H1 (cell line): ENCODE measurements around the gene NKAPD1. TPM values are rescaled to one million over a fixed set of nuclear protein-coding genes. Genes with fewer than 3 reads are reported as not detected.

Experiments
- CTCF ChIA-PET: fragments of 300-600 bp; sonication (Branson Sonifier 250); formaldehyde crosslinking; loops from one replicate; lab custom pipeline; 2021; ENCODE audit not compliant: partially characterized antibody; lab: Charles Lee
- POLR2A ChIA-PET: fragments of 300-600 bp; sonication (Branson Sonifier 250); formaldehyde crosslinking; loops from one replicate; lab custom pipeline; 2021; ENCODE audit warnings: inconsistent platforms; ENCODE audit not compliant: partially characterized antibody; lab: Charles Lee
- DNase-seq, 2 experiments: peaks; one replicate each; pipeline versions ENCODE4 v3.0.0 to v3.0.0-alpha.2; 2010 to 2022; ENCODE audit warnings: low spot score in 2 of 2, low read depth in 1 of 2, mixed read lengths in 1 of 2
- FAIRE-seq: peaks from 2 replicates; lab custom pipeline; 2011; peaks lifted over from hg19 to GRCh38; lab: Jason Lieb, UNC
- H2AFZ ChIP-seq: 2 replicates; pipeline ENCODE4 v1.8.1; 2012; ENCODE audit warnings: low read length, inconsistent platforms
- H2AK5ac ChIP-seq: 2 replicates; pipeline ENCODE4 v1.6.1; 2013; ENCODE audit warnings: low read depth, low read length
- H2BK120ac ChIP-seq: replicated peaks from 2 replicates; pipeline ENCODE3; 2013; ENCODE audit warnings: low read depth, low read length, inconsistent platforms
- H2BK12ac ChIP-seq: 2 replicates; pipeline ENCODE4 v1.6.1; 2013; ENCODE audit warnings: low read depth, low read length
- H2BK15ac ChIP-seq: 2 replicates; pipeline ENCODE4 v1.6.1; 2013; ENCODE audit warnings: low read length
- H2BK20ac ChIP-seq: 2 replicates; pipeline ENCODE4 v1.6.1; 2013; ENCODE audit warnings: low read length
- H2BK5ac ChIP-seq: 2 replicates; pipeline ENCODE4 v1.6.1; 2013; ENCODE audit warnings: low read depth, low read length
- H3K14ac ChIP-seq: 2 replicates; pipeline ENCODE4 v1.6.1; 2013; ENCODE audit warnings: inconsistent platforms; ENCODE audit not compliant: insufficient read length
- H3K18ac ChIP-seq: 2 replicates; pipeline ENCODE4 v1.6.1; 2013; ENCODE audit warnings: low read length; ENCODE audit errors: extremely low read depth
- H3K23ac ChIP-seq: 2 replicates; pipeline ENCODE4 v1.6.1; 2013; ENCODE audit warnings: inconsistent platforms; ENCODE audit not compliant: insufficient read length
- H3K23me2 ChIP-seq: 2 replicates; pipeline ENCODE4 v1.6.1; 2013; ENCODE audit warnings: low read depth, low read length
- H3K27ac ChIP-seq: 2 replicates; pipeline ENCODE4 v1.6.1; 2011; ENCODE audit warnings: low read depth, low read length, inconsistent platforms
- H3K27me3 ChIP-seq, 4 experiments: replicated peaks in 1 of 4; 1 replicate in 1 of 4; 2 replicates in 3 of 4; pipeline versions ENCODE4 v1.6.1 to v1.8.1; 2011 to 2013; ENCODE audit warnings: low read length in 3 of 4, mild to moderate bottlenecking in 3 of 4, inconsistent platforms in 2 of 4, mixed read lengths in 2 of 4, moderate library complexity in 1 of 4; ENCODE audit not compliant: control insufficient read depth in 3 of 4, insufficient read depth in 3 of 4; ENCODE audit errors: extremely low read depth in 1 of 4
- H3K36me3 ChIP-seq, 4 experiments: 2 replicates each; pipeline versions ENCODE4 v1.6.1 to v1.8.1; 2011 to 2013; ENCODE audit warnings: mild to moderate bottlenecking in 4 of 4, low read length in 3 of 4, moderate library complexity in 2 of 4, control low read depth in 1 of 4, inconsistent platforms in 1 of 4; ENCODE audit not compliant: insufficient read depth in 4 of 4, control insufficient read depth in 2 of 4
- H3K4ac ChIP-seq: replicated peaks from 2 replicates; pipeline ENCODE3; 2013; ENCODE audit warnings: low read length, low read depth, mixed read lengths, inconsistent platforms; ENCODE audit not compliant: insufficient read length
- H3K4me1 ChIP-seq, 4 experiments: replicated peaks in 1 of 4; 1 replicate in 1 of 4; 2 replicates in 3 of 4; pipeline versions ENCODE4 v1.6.1 to v1.8.1; 2011 to 2013; ENCODE audit warnings: low read length in 3 of 4, inconsistent platforms in 2 of 4, mixed read lengths in 1 of 4; ENCODE audit not compliant: insufficient read depth in 4 of 4, control insufficient read depth in 3 of 4
- H3K4me2 ChIP-seq, 2 experiments: 2 replicates each; pipeline versions ENCODE4 v1.6.1 to v1.8.1; 2011 to 2013; ENCODE audit warnings: low read depth in 2 of 2, low read length in 2 of 2, control low read depth in 1 of 2, inconsistent platforms in 1 of 2, mild to moderate bottlenecking in 1 of 2; ENCODE audit not compliant: insufficient read depth in 1 of 2
- H3K4me3 ChIP-seq, 4 experiments: fragments of 200-600, 300-600 bp in 1 of 4; sonication (generic), shearing (Covaris generic), sonication (Bioruptor Twin) in 1 of 4; 2 replicates each; pipeline versions ENCODE4 v1.5.1 to v1.8.1; 2011 to 2016; ENCODE audit warnings: low read length in 4 of 4, low read depth in 3 of 4, control low read depth in 2 of 4, inconsistent platforms in 2 of 4, mild to moderate bottlenecking in 2 of 4, mixed read lengths in 1 of 4, moderate library complexity in 1 of 4; ENCODE audit not compliant: insufficient read depth in 2 of 4; ENCODE audit errors: extremely low read depth in 1 of 4
- H3K56ac ChIP-seq: replicated peaks from 2 replicates; pipeline ENCODE3; 2013; ENCODE audit warnings: low read depth, mild to moderate bottlenecking, mixed read lengths, low read length, inconsistent platforms; ENCODE audit not compliant: insufficient read length
- H3K79me1 ChIP-seq: 2 replicates; pipeline ENCODE4 v1.6.1; 2013; ENCODE audit warnings: low read depth, low read length, control low read depth
- H3K79me2 ChIP-seq, 2 experiments: 2 replicates each; pipeline versions ENCODE4 v1.6.1 to v1.8.1; 2012 to 2013; ENCODE audit warnings: low read length in 2 of 2, mild to moderate bottlenecking in 2 of 2, inconsistent platforms in 1 of 2; ENCODE audit not compliant: insufficient read depth in 2 of 2, control insufficient read depth in 1 of 2
- H3K9ac ChIP-seq, 4 experiments: replicated peaks in 1 of 4; 1 replicate in 1 of 4; 2 replicates in 3 of 4; pipeline versions ENCODE4 v1.6.1 to v1.8.1; 2011 to 2013; ENCODE audit warnings: low read depth in 3 of 4, low read length in 3 of 4, control low read depth in 2 of 4, mild to moderate bottlenecking in 2 of 4, moderate library complexity in 2 of 4, inconsistent platforms in 1 of 4; ENCODE audit errors: extremely low read depth in 1 of 4
- H3K9me3 ChIP-seq, 2 experiments: 2 replicates each; pipeline versions ENCODE4 v1.6.1 to v1.8.1; 2012 to 2013; ENCODE audit warnings: mild to moderate bottlenecking in 2 of 2, moderate library complexity in 2 of 2, control low read depth in 1 of 2, inconsistent platforms in 1 of 2, low read depth in 1 of 2, low read length in 1 of 2, mixed read lengths in 1 of 2; ENCODE audit not compliant: insufficient read depth in 2 of 2
- H4K20me1 ChIP-seq, 2 experiments: replicated peaks in 1 of 2; 2 replicates each; pipeline versions ENCODE3 to v1.8.1; 2011 to 2013; ENCODE audit warnings: inconsistent platforms in 2 of 2, low read length in 2 of 2, mild to moderate bottlenecking in 1 of 2; ENCODE audit not compliant: insufficient read depth in 2 of 2, control insufficient read depth in 1 of 2
- H4K5ac ChIP-seq: 2 replicates; pipeline ENCODE4 v1.6.1; 2013; ENCODE audit warnings: low read length, low read depth, mixed read lengths, inconsistent platforms; ENCODE audit not compliant: insufficient read length
- H4K8ac ChIP-seq: 2 replicates; pipeline ENCODE4 v1.8.0; 2013; ENCODE audit warnings: mild to moderate bottlenecking, moderate library complexity, low read length, inconsistent platforms; ENCODE audit not compliant: insufficient read depth; ENCODE audit errors: extremely low read depth
- H4K91ac ChIP-seq: replicated peaks from 2 replicates; pipeline ENCODE3; 2013; ENCODE audit warnings: low read length, mixed read lengths, inconsistent platforms; ENCODE audit not compliant: insufficient read length
- MAFK ChIP-seq: IDR thresholded peaks from 2 replicates; pipeline ENCODE4 v1.6.1; 2012; ENCODE audit warnings: low read depth, mild to moderate bottlenecking, improper control_type of control experiment, low read length
- NRF1 ChIP-seq: IDR thresholded peaks from 2 replicates; pipeline ENCODE4 v1.6.1; 2011; ENCODE audit warnings: mild to moderate bottlenecking, low read depth, low read length, improper control_type of control experiment
- RAD21 ChIP-seq, 2 experiments: IDR thresholded peaks in 1 of 2; conservative IDR thresholded peaks in 1 of 2; 2 replicates each; pipeline ENCODE4 v1.6.1; 2011; ENCODE audit warnings: low read depth in 2 of 2, low read length in 2 of 2, improper control_type of control experiment in 1 of 2, inconsistent platforms in 1 of 2, mild to moderate bottlenecking in 1 of 2, moderate library complexity in 1 of 2
- SIN3A ChIP-seq, 2 experiments: IDR thresholded peaks in 1 of 2; conservative IDR thresholded peaks in 1 of 2; 2 replicates each; pipeline ENCODE4 v1.6.1; 2011 to 2012; ENCODE audit warnings: low read length in 2 of 2, improper control_type of control experiment in 1 of 2, low read depth in 1 of 2, mild to moderate bottlenecking in 1 of 2
- TCF12 ChIP-seq: IDR thresholded peaks from 2 replicates; pipeline ENCODE4 v1.6.1; 2011; ENCODE audit warnings: low read depth, mild to moderate bottlenecking, low read length
- WGBS, 2 experiments: shearing (Covaris generic) in 1 of 2; methylation state at CpG; one replicate each; pipeline versions ENCODE4 v1.1.6 to v1.1.7; 2013 to 2015; ENCODE audit warnings: low lambda C conversion rate in 2 of 2, mixed read lengths in 2 of 2, inconsistent platforms in 1 of 2, low coverage in 1 of 2, missing lambda C conversion rate in 1 of 2; ENCODE audit not compliant: insufficient replicate concordance in 2 of 2, insufficient coverage in 1 of 2, insufficient read length in 1 of 2; ENCODE audit errors: extremely low coverage in 1 of 2, missing lambda C conversion rate in 1 of 2; 5-methylcytosine and 5-hydroxymethylcytosine counted together
- polyA plus RNA-seq, 7 experiments: library from polyadenylated mRNA; depleted of rRNA in 3 of 7; stranded (reverse) in 5 of 7; unstranded in 2 of 7; fragments of >200 nt in 5 of 7; fragments of 200-250 nt in 2 of 7; gene quantifications; 1 replicate in 5 of 7; 2 replicates in 1 of 7; 4 replicates in 1 of 7; pipeline versions ENCODE4 v1.2.1 to v1.2.3, GENCODE V29; 2011 to 2013; ENCODE audit warnings: missing spikeins in 2 of 7, mixed read lengths in 2 of 7
- total RNA-seq: library from RNA; stranded (reverse); fragmentation: NEBNext Ultra II Directional; extraction: Animal tissue kit (Norgen Biotek cat#: 25700); gene quantifications from 2 replicates; pipeline ENCODE4 v1.2.1, GENCODE V29; 2021

Gene NKAPD1
- total and polyA plus RNA-seq, 2 of the 8 experiments (the other 6 are each of a cell fraction or from before 2014, with no cell fraction given), result 6.7 to 16.7 TPM

GRCh38 chr11:112128483-112129121 lies 54.5 kb downstream of the NKAPD1 start:
- no peak overlapping the region for H2BK120ac ChIP-seq
- no peak overlapping the region for H3K56ac ChIP-seq
- WGBS, 2 experiments, result 89% methylated on average over 3 of the region's 3 CpGs; no CpG with 5 or more reads in 1 of the 2 experiments
- CTCF ChIA-PET, result interaction anchor here (0.6 to 1.5 kb wide), 5 partner anchors 13 to 114 kb away, joined by 3 to 8 read pairs (median 3); no protein-coding TSS in a partner anchor
- no peak overlapping the region for H4K8ac ChIP-seq
- no peak overlapping the region for H2BK15ac ChIP-seq
- no peak overlapping the region for H3K9ac ChIP-seq
- no peak overlapping the region for H2BK5ac ChIP-seq
- no peak overlapping the region for H3K23ac ChIP-seq
- no peak overlapping the region for H3K18ac ChIP-seq
- H4K20me1 ChIP-seq, result no peaks in the 10 kb centered on the region
- no peak overlapping the region for H3K14ac ChIP-seq
- DNase-seq, result no peak
- no peak overlapping the region for H3K4ac ChIP-seq
- H3K9me3 ChIP-seq, result no peaks in the 10 kb centered on the region
- no peaks in the 10 kb centered on the region for H3K36me3 ChIP-seq
- no peaks in the 10 kb centered on the region; the same call in 1 of the 2 replicates for H3K23me2 ChIP-seq
- H2AFZ ChIP-seq, result no peak overlapping the region
- H3K27me3 ChIP-seq, result no peaks in the 10 kb centered on the region
- no peak for FAIRE-seq
- no peaks in the 10 kb centered on the region for H3K79me2 ChIP-seq
- no peak overlapping the region for H4K91ac ChIP-seq
- no peak overlapping the region for H2BK20ac ChIP-seq
- H2BK12ac ChIP-seq, result no peak overlapping the region
- TF ChIP-seq TCF12 (no peak), MAFK (no peak), NRF1 (no peak), RAD21 (IDR thresholded peaks at IDR 0.05 in 1 of 2, conservative IDR thresholded peaks at IDR 0.05 in 1 of 2; ENCODE audit: low read depth in 2 of 2, low read length in 2 of 2) (no peak), SIN3A (conservative IDR thresholded peaks at IDR 0.05 in 1 of 2, IDR thresholded peaks at IDR 0.05 in 1 of 2; ENCODE audit: low read depth in 1 of 2, low read length in 2 of 2) (no peak)
- no peak overlapping the region for H3K4me2 ChIP-seq
- no peak overlapping the region for H2AK5ac ChIP-seq
- POLR2A ChIA-PET, result no interaction called here
- H3K79me1 ChIP-seq, result no peaks in the 10 kb centered on the region
- H3K27ac ChIP-seq, result no peak overlapping the region
- no peak overlapping the region for H3K4me3 ChIP-seq
- H3K4me1 ChIP-seq, result no peaks in the 10 kb centered on the region
- no peak overlapping the region for H4K5ac ChIP-seq
